ENCODE measurements around the gene ADCY3. TPM values are rescaled to one million over a fixed set of nuclear protein-coding genes. Genes with fewer than 3 reads are reported as not detected.

The ADCY3 gene
- total and polyA plus RNA-seq, 2 of the 4 experiments (the other 2 are of a cell fraction) = 17.4 to 46.1 TPM

- Histone ChIP-seq H3K27me3 (ENCODE audit: control insufficient read depth, insufficient read depth, low read length) (no peaks in the 10 kb centered on the region), H3K9me1 (ENCODE audit: insufficient read depth, low read length) (peaks cover 19% of the 10 kb centered on the region), H3K4me3 (ENCODE audit: insufficient read depth, low read depth, low read length) (no peak overlapping the region), H2AK5ac (ENCODE audit: low read depth, low read length) (no peak overlapping the region), H4K91ac (ENCODE audit: insufficient read depth, low read depth, low read length) (no peak overlapping the region), H2BK5ac (ENCODE audit: low read depth, low read length, poor library complexity, severe bottlenecking) (no peak overlapping the region), H2BK20ac (ENCODE audit: low read depth, low read length) (no peak overlapping the region), H3K56ac (ENCODE audit: extremely low read depth, insufficient read depth, low read length) (no peak overlapping the region), H3K14ac (replicated peaks; ENCODE audit: low read depth, low read length) (no peak overlapping the region), H3K9ac (ENCODE audit: low read depth, low read length) (no peak overlapping the region), H3K18ac (ENCODE audit: low read depth, low read length) (no peak overlapping the region), H4K8ac (ENCODE audit: low read depth in 2 of 2, low read length in 2 of 2) (no peak overlapping the region), H3K4ac (ENCODE audit: low read depth, low read length) (no peak overlapping the region), H3K23ac (ENCODE audit: low read depth, low read length) (no peak overlapping the region), H2AK9ac (replicated peaks; ENCODE audit: low read depth, low read length, poor library complexity) (no peak overlapping the region), H3K9me3 (ENCODE audit: control insufficient read depth, insufficient read depth, low read length) (no peaks in the 10 kb centered on the region), H3K4me2 (ENCODE audit: low read depth, low read length) (no peak overlapping the region), H4K5ac (ENCODE audit: low read depth, low read length) (no peak overlapping the region), H2AFZ (replicated peaks; ENCODE audit: low read length, poor library complexity) (no peak overlapping the region), H2BK15ac (ENCODE audit: low read depth, low read length) (no peak overlapping the region), H4K20me1 (ENCODE audit: insufficient read depth, low read length) (0 out of 2 replicates have a peak, but pooled peaks cover 3% of the 10 kb centered on the region), H3K79me1 (ENCODE audit: low read depth in 1 of 2, low read length in 2 of 2) (peaks cover 2 to 20% of the 10 kb centered on the region in 2 experiments; a peak in 3 of 4 replicates), H2BK120ac (ENCODE audit: low read depth, low read length) (no peak overlapping the region), H3K4me1 (ENCODE audit: control insufficient read depth, insufficient read depth, low read length) (peaks cover 18% of the 10 kb centered on the region), H3K27ac (ENCODE audit: insufficient read depth, low read length) (no peak overlapping the region), H3K36me3 (ENCODE audit: control insufficient read depth, insufficient read depth, low read length) (no peaks in the 10 kb centered on the region; the same call in 1 of the 2 replicates)
- in situ Hi-C loops (cut with MboI; ENCODE audit: low sequenced_read_pairs) (no loop called here), intact Hi-C loops (cut with micrococcal nuclease) (loop anchor here (10.0 kb wide), 1 partner anchor 334 kb away; no protein-coding TSS in a partner anchor), dilution Hi-C loops (cut with HindIII; ENCODE audit: low sequenced_read_pairs, unreplicated experiment) (no loop called here)
- WGBS, 2 experiments (ENCODE audit: extremely low coverage in 2 of 2, insufficient read length in 1 of 2) = 64% methylated on average over 3 of the region's 7 CpGs; no CpG with 5 or more reads in 1 of the 2 experiments
- POLR2A ChIA-PET (ENCODE audit: unreplicated experiment) = no interaction called here
- BruUV-seq (replicated peaks) = no TSS peak
- CTCF ChIA-PET = no interaction called here
- TF ChIP-seq BHLHE40 (IDR thresholded peaks at IDR 0.05; ENCODE audit: low read depth, low read length) (no peak), NFE2L2 (IDR thresholded peaks at IDR 0.05; ENCODE audit: low read depth, low read length) (no peak), MXI1 (IDR thresholded peaks at IDR 0.05; ENCODE audit: borderline replicate concordance, low read depth, low read length) (no peak)
- TF ChIP-seq, protein P1, sequence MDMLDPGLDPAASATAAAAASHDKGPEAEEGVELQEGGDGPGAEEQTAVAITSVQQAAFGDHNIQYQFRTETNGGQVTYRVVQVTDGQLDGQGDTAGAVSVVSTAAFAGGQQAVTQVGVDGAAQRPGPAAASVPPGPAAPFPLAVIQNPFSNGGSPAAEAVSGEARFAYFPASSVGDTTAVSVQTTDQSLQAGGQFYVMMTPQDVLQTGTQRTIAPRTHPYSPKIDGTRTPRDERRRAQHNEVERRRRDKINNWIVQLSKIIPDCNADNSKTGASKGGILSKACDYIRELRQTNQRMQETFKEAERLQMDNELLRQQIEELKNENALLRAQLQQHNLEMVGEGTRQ (IDR thresholded peaks at IDR 0.05; ENCODE audit: low read depth, low read length) = no peak
- TF ChIP-seq, protein P2, sequence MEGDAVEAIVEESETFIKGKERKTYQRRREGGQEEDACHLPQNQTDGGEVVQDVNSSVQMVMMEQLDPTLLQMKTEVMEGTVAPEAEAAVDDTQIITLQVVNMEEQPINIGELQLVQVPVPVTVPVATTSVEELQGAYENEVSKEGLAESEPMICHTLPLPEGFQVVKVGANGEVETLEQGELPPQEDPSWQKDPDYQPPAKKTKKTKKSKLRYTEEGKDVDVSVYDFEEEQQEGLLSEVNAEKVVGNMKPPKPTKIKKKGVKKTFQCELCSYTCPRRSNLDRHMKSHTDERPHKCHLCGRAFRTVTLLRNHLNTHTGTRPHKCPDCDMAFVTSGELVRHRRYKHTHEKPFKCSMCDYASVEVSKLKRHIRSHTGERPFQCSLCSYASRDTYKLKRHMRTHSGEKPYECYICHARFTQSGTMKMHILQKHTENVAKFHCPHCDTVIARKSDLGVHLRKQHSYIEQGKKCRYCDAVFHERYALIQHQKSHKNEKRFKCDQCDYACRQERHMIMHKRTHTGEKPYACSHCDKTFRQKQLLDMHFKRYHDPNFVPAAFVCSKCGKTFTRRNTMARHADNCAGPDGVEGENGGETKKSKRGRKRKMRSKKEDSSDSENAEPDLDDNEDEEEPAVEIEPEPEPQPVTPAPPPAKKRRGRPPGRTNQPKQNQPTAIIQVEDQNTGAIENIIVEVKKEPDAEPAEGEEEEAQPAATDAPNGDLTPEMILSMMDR (conservative IDR thresholded peaks at IDR 0.05; ENCODE audit: low read depth, low read length) = no peak
- DNase-seq (no peak), ATAC-seq (ENCODE audit: low read depth) (no peak)
Measured at GRCh38 chr2:24860631-24861030, 59.4 kb downstream of the ADCY3 start.

Data from IMR-90 (cell line).